ENCODE measurements around the gene ETHE1.
A peak's percentile ranks its signal among the peaks of the same experiment; 100 is the strongest.

The ETHE1 gene

DNA sequence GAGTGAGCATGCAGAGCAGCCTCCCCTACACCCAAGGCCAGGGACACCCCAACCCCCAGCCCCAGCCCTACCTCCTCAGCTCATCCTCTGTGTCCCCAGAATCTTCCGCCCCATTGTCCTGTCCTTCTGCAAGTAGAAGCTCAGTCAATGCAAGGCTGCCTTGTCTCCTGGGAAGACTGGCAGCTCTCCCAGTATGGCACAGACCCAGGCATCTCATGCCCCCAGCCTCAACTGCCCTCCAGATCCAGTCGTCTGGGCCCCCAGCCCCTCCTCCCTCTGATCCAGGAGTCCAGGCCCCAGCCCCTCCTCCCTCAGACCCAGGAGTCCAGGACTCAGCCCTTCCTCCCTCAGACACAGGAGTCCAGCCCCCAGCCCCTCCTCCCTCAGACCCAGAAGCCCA is 19.0 kb upstream of the ETHE1 start:
- H3K27me3 Mint-ChIP-seq = no peaks in the 10 kb centered on the region
- no peaks in the 10 kb centered on the region for H3K4me1 Mint-ChIP-seq
- no peaks in the 10 kb centered on the region for H3K9me3 Mint-ChIP-seq
- no peak overlapping the region for H3K4me3 Mint-ChIP-seq
- H3K36me3 Mint-ChIP-seq (ENCODE audit: insufficient read depth) = peaks cover 27% of the 10 kb centered on the region
- DNase-seq (ENCODE audit: low spot score in 2 of 2) = no peak
- ATAC-seq (replicated peaks; ENCODE audit: extremely low read depth, poor library complexity, severe bottlenecking) = no peak
- H3K27ac Mint-ChIP-seq (ENCODE audit: low read depth) = no peak overlapping the region

DNA sequence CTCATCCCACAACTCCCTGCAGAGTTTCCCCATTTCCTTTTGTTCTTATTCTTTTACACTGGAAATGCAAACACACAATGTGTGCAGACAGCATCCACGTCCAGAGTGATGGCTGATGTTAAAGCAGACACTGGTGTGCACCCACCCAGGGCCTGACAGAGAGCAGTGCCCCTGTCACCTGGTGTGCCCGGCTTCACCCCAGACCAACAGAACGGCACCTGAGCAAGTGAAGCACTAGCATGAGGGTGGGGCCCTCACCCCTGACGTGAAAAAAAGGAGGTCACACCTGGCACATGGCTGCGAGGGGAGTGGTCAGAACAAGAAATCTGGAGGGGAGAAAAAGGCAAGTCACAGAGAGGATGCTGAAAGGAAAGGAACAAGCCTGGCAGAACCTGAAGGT is 18.3 kb upstream of the ETHE1 start:
- peaks cover 23% of the 10 kb centered on the region for H3K36me3 Mint-ChIP-seq (ENCODE audit: insufficient read depth)
- ATAC-seq (replicated peaks; ENCODE audit: extremely low read depth, poor library complexity, severe bottlenecking) = no peak

DNA sequence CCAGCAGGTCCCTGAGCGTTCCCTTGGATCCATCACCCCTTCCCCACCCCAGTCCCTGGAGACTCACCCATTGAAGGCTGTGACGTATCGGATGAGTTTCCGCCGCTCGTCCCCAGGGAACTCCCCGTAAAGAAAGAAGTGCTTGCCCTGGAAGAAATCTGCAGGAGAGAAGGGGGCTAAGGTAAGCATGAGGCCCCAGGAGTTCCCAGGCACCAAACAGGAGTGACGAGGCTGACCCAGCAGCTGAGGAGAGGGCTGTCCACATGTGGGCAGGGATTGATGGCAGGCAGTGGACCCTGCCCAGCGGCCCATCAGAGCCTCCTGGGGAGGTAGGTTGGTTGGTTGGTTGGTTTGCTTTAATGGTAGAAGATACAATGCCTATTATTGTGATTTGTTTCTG is 17.1 kb upstream of the ETHE1 start:
- ATAC-seq (replicated peaks; ENCODE audit: extremely low read depth, poor library complexity, severe bottlenecking) (no peak), DNase-seq (ENCODE audit: low spot score in 2 of 2) (no peak)
- Mint-ChIP-seq H3K9me3 (peaks cover 3% of the 10 kb centered on the region), H3K4me1 (no peaks in the 10 kb centered on the region), H3K36me3 (ENCODE audit: insufficient read depth) (peaks cover 17% of the 10 kb centered on the region), H3K27ac (ENCODE audit: low read depth) (peak overlapping the region; percentile 35), H3K4me3 (no peak overlapping the region), H3K27me3 (no peaks in the 10 kb centered on the region)

More for the DNA sequence above, 18.3 kb upstream of the ETHE1 start:
- no peak for DNase-seq (ENCODE audit: low spot score in 2 of 2)
- no peaks in the 10 kb centered on the region for H3K9me3 Mint-ChIP-seq
- no peaks in the 10 kb centered on the region for H3K4me1 Mint-ChIP-seq
- no peak overlapping the region for H3K27ac Mint-ChIP-seq (ENCODE audit: low read depth)
- no peaks in the 10 kb centered on the region for H3K27me3 Mint-ChIP-seq
- peak overlapping the region; percentile 45 for H3K4me3 Mint-ChIP-seq

DNA sequence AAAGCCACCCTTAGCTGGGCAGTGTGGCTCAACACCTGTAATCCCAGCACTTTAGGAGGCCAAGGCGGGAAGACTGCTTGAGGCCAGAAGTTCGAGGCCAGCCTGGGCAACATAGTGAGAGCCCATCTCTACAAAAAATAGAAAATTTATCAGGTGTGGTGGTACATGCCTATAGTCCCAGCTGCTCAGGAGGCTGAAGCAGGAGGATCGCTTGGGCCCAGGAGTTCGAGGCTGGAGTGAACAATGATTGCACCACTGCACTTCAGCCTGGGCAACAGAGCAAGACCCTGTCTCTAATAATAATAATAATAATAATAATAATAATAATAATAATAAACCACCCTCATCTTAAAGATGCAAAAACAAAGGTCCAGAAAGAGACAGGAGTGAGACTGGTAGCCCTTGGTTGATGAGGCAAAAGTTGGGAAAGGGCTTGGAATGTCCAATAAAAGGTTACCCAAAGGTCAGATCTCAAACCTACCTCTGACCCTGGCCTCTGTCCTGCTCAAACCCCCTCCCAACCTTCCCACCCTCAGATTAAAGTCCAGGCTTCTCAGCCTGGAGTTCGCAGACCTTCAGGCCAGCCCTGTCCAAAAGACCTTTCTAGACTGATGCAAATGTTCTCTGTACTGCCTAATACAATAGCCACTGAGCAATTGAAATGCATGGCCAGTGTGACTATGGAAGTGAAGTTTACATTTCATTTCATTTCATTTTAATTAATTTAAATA is 15.1 kb upstream of the ETHE1 start:
- H3K36me3 Mint-ChIP-seq (ENCODE audit: insufficient read depth) = peaks cover 16% of the 10 kb centered on the region
- H3K9me3 Mint-ChIP-seq = peaks cover 11% of the 10 kb centered on the region
- DNase-seq (ENCODE audit: low spot score in 2 of 2) (no peak), ATAC-seq (replicated peaks; ENCODE audit: extremely low read depth, poor library complexity, severe bottlenecking) (no peak)
- H3K27me3 Mint-ChIP-seq = no peaks in the 10 kb centered on the region
- no peak overlapping the region for H3K4me3 Mint-ChIP-seq
- no peaks in the 10 kb centered on the region for H3K4me1 Mint-ChIP-seq
- H3K27ac Mint-ChIP-seq (ENCODE audit: low read depth) = no peak overlapping the region

DNA sequence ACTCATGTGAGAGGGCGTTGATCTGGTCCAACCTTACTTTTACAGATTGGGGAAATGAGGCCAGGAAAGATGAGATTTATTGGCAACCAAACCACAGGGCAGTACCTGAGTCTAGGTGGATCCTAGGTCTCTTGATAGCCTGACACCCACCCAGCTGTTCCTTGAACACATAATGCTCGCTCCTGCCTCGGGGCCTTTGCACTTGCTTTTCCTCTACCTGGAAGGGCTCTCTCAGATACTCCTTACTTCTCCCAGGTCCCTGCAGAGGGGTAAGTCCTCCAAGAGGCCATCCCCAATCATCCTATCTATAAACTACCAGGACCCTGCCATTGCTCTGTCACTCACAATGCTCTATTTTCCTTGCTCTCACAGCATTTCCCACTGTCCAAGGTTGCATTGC is 13.4 kb upstream of the ETHE1 start:
- no peak for ATAC-seq (replicated peaks; ENCODE audit: extremely low read depth, poor library complexity, severe bottlenecking)
- Mint-ChIP-seq H3K4me3 (no peak overlapping the region), H3K27me3 (no peaks in the 10 kb centered on the region), H3K4me1 (peaks cover 3% of the 10 kb centered on the region), H3K27ac (ENCODE audit: low read depth) (no peak overlapping the region), H3K36me3 (ENCODE audit: insufficient read depth) (peaks cover 15% of the 10 kb centered on the region), H3K9me3 (peaks cover 11% of the 10 kb centered on the region)
- no peak for DNase-seq (ENCODE audit: low spot score in 2 of 2)

DNA sequence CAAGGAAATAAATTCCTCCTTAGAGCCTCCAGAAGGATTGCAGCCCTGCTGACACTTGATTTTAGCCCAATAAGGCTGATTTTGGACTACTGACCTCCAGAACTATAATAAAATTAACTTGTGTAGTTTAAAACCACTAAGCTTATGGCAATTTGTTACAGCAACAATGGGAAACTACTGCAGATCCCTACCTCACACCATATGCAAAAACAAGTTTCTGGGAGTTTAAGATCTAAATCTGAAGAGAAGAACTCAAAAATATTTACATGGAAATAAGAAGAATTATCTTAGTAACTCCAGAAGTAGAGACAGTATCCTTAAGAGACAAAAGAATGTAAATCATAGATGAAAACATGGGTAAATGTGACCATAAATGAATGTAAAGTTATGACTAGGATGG is 11.9 kb upstream of the ETHE1 start:
- Mint-ChIP-seq H3K4me1 (peaks cover 9% of the 10 kb centered on the region), H3K36me3 (ENCODE audit: insufficient read depth) (peaks cover 16% of the 10 kb centered on the region), H3K27ac (ENCODE audit: low read depth) (no peak overlapping the region), H3K27me3 (no peaks in the 10 kb centered on the region), H3K4me3 (no peak overlapping the region), H3K9me3 (peaks cover 11% of the 10 kb centered on the region)
- ATAC-seq (replicated peaks; ENCODE audit: extremely low read depth, poor library complexity, severe bottlenecking) = no peak
- no peak for DNase-seq (ENCODE audit: low spot score in 2 of 2)

DNA sequence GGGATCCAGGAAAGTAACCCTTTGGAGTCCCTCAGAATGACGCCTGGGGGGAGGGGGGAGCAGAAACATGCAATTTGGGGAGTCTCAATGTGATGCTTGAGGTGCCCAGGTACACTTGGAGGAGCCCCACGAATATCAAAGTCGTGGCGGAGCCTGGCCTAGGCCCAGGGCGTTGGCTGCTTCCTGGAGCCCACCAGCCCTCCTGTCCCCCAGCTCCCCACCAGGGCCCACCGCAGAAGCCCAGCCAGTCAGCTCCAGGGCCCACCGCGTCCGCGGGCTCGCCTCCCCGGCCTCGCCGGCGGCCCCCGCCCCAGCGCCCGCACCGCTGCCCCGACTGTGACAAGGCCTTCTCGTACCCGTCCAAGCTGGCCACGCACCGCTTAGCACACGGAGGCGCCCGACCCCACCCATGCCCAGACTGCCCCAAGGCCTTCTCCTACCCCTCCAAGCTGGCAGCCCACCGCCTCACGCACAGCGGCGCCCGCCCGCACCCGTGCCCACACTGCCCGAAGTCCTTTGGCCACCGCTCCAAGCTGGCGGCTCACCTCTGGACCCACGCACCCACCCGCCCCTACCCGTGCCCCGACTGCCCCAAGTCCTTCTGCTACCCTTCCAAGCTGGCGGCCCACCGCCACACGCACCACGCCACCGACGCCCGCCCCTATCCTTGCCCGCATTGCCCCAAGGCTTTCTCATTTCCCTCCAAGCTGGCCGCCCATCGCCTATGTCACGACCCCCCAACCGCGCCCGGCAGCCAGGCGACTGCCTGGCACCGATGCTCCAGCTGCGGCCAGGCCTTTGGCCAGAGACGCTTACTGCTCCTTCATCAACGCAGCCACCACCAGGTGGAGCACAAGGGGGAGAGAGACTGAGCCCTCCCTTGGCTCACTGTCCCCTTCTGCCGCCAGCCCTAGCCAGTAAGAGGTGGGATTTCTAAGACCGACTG is 8.1 kb upstream of the ETHE1 start:
- no peaks in the 10 kb centered on the region for H3K27me3 Mint-ChIP-seq

DNA sequence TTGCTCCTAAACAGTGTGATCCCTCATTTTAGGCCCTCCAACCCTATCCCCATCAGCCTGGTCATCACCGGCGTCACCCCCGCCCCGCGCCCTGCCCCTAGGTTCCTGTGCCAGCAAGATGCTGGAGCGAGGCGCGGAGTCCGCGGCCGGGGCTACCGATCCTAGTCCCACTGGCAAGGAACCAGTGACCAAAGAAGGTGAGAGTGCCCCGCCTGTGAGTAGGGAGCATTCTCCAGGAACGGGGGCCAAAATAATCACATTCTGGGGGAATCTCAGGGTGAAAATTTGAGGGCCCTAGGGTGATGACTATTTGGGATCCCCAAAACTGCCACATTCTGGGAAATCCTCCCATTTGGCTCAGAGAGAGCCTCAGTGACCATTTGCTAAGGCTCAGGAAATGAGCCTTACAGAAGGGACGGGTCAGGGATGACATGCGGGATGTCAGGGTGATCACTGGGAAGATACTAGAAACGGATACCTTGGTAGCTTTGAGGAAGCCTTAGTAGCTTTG is 7.4 kb upstream of the ETHE1 start:
- H3K9me3 Mint-ChIP-seq = peaks cover 10% of the 10 kb centered on the region
- H3K4me1 Mint-ChIP-seq = peaks cover 23% of the 10 kb centered on the region
- peak overlapping the region; percentile 89 for H3K4me3 Mint-ChIP-seq
- peak overlapping the region; percentile 89 for H3K27ac Mint-ChIP-seq (ENCODE audit: low read depth)
- ATAC-seq (replicated peaks; ENCODE audit: extremely low read depth, poor library complexity, severe bottlenecking) (no peak), DNase-seq (ENCODE audit: low spot score in 2 of 2) (no peak)
- no peaks in the 10 kb centered on the region for H3K27me3 Mint-ChIP-seq
- H3K36me3 Mint-ChIP-seq (ENCODE audit: insufficient read depth) = peaks cover 11% of the 10 kb centered on the region

More for the DNA sequence above, 8.1 kb upstream of the ETHE1 start:
- Mint-ChIP-seq H3K9me3 (peaks cover 11% of the 10 kb centered on the region), H3K36me3 (ENCODE audit: insufficient read depth) (peaks cover 11% of the 10 kb centered on the region), H3K4me3 (peak overlapping the region; percentile 25), H3K4me1 (peaks cover 23% of the 10 kb centered on the region), H3K27ac (ENCODE audit: low read depth) (peak overlapping the region; percentile 82)
- ATAC-seq (replicated peaks; ENCODE audit: extremely low read depth, poor library complexity, severe bottlenecking) (no peak), DNase-seq (ENCODE audit: low spot score in 2 of 2) (no peak)

DNA sequence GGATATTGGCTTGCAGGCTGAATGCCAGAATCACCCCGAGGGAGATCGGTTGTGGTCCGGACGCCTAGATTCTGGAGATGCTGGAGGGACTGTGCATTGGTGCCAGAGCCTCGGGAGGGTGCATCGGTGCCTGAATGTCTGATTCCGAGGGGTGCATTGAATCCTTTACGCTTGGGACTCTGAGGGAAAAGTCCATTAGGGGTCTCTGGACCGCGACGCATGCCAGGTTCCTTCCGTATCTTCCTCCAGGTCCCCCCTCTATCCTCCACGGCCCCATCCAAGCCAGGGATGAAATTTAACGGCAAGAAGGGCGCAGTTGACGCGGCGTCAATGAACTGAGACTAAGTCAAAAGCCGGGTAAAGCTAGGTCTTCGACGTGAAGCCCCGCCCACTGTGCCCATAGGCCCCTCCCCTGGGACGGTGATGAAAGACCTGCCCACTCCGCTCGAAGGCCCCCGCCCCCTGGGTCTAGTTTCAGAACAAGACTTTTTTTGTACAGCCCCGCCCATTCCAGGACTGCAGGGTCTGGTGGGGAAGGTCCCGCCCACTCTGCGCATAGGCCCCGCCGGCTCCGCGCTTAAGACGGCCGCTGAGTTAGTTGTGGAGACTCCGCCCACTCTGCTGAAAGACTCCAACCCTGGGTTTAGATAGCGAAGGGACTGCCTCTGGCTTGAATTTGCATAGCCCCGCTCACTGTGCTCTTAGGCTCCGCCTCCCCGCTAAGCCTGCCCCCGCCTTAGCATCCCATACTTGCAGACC is 6.7 kb upstream of the ETHE1 start:
- no peaks in the 10 kb centered on the region for H3K27me3 Mint-ChIP-seq
- DNase-seq (ENCODE audit: low spot score in 2 of 2) (peak; percentile 91 to 92), ATAC-seq (replicated peaks; ENCODE audit: extremely low read depth, poor library complexity, severe bottlenecking) (peak; percentile 75)
- peaks cover 23% of the 10 kb centered on the region for H3K4me1 Mint-ChIP-seq
- H3K4me3 Mint-ChIP-seq = peak overlapping the region; percentile 89
- peaks cover 5% of the 10 kb centered on the region for H3K9me3 Mint-ChIP-seq
- H3K27ac Mint-ChIP-seq (ENCODE audit: low read depth) = peak overlapping the region; percentile 89
- H3K36me3 Mint-ChIP-seq (ENCODE audit: insufficient read depth) = peaks cover 11% of the 10 kb centered on the region

DNA sequence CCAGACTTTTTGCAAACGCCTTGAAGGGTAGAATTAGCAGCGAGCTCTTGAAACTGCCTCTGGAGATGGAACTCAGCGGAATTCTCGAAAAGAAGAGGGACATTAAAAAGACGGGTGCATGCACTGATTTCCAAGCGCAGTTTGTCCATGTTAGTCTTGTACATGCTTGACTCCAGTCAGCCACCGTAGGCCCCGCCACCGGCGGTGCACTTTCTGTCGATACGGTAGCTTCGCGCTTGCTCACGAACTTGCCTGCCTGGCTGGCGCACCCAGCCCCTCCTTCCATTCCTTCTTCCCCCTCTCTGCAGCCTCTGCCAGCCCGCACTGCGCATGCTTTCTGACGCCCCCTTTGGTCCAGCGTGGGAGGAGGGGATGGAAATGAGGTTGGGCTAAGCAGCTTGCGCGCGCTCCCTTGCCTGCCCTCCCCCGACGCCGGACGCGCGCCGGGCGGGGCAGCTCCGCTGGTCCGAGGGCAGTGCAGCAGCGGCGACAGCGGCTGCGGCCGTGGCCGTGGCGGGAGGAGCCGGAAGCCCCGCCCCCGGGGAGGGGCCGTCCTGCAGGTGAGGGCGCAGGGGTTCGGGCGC is 6.1 kb upstream of the ETHE1 start, which contains the start of gene ZNF575:
ZNF575 (plus strand) TSS at position 227 of the 584 bp plus-strand sequence. CDS start 1,235 bp downstream, outside the sequence.
- Mint-ChIP-seq H3K4me3 (peak within 1 kb of the TSS; percentile 89), H3K27ac (ENCODE audit: low read depth) (peak within 1 kb of the TSS; percentile 89)

DNA sequence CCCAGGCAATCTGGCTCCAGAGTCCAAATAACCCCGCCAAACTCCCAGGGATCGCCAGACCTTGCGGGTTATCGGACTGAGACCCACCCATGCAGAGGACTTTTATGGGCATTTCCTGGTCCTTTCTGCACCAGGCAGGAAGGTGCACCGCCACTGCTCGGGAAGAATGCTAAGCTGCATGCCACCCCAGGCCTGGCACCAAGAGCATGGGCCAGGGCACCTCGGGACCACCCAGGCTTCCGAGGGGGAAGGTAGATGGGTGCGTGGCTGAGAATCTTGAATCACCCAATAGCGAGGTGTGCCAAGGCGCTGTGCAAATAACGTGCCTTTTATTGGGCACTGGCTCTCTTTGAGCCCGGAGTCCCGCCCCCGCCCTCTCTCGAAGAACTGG is 5.6 kb upstream of the ETHE1 start:
- H3K4me3 Mint-ChIP-seq = peak overlapping the region; percentile 89
- ATAC-seq (replicated peaks; ENCODE audit: extremely low read depth, poor library complexity, severe bottlenecking) (peak; percentile 18), DNase-seq (ENCODE audit: low spot score in 2 of 2) (no peak)
- H3K27me3 Mint-ChIP-seq = no peaks in the 10 kb centered on the region
- H3K27ac Mint-ChIP-seq (ENCODE audit: low read depth) = peak overlapping the region; percentile 89
- peaks cover 10% of the 10 kb centered on the region for H3K36me3 Mint-ChIP-seq (ENCODE audit: insufficient read depth)
- H3K9me3 Mint-ChIP-seq = no peaks in the 10 kb centered on the region
- H3K4me1 Mint-ChIP-seq = peaks cover 23% of the 10 kb centered on the region

More for the DNA sequence above, 6.1 kb upstream of the ETHE1 start, which contains the start of gene ZNF575:
- DNase-seq (ENCODE audit: low spot score in 2 of 2) = peak; percentile 59 to 64
- H3K36me3 Mint-ChIP-seq (ENCODE audit: insufficient read depth) = peaks cover 10% of the 10 kb centered on the region
- H3K27me3 Mint-ChIP-seq = no peaks in the 10 kb centered on the region
- ATAC-seq (replicated peaks; ENCODE audit: extremely low read depth, poor library complexity, severe bottlenecking) = peak; percentile 62
- H3K4me1 Mint-ChIP-seq = peaks cover 23% of the 10 kb centered on the region
- H3K9me3 Mint-ChIP-seq = no peaks in the 10 kb centered on the region

Data from central memory CD8-positive, alpha-beta T cell (primary cell).